K562 (cell line): ENCODE measurements around the gene ACSF3. TPM values are rescaled to one million over a fixed set of nuclear protein-coding genes. Genes with fewer than 3 reads are reported as not detected.

Source experiments
- ATAC-seq: fragments of 200-7000 bp; cut with Tn5 transposase; 3 replicates; pipeline ENCODE4 v1.9.1; 2020; ENCODE audit warnings: moderate library complexity
- BruUV-seq: library from RNA; stranded (reverse); fragments of 400-500 nt; replicated peaks from 2 replicates; lab custom pipeline; 2021; lab: Mats Ljungman, UMichigan
- CTCF ChIA-PET: fragments of 300-600 bp; formaldehyde crosslinking; extraction: SDS; loops from one replicate; lab custom pipeline; 2021; ENCODE audit warnings: low intra/inter-chr PET ratio; lab: Yijun Ruan, JAX
- POLR2A ChIA-PET: fragments of 300-600, 350-650 bp; sonication (Branson Sonifier 250); formaldehyde crosslinking; extraction: SDS; loops from one replicate; lab custom pipeline; 2021; ENCODE audit warnings: antibody characterized with exemption, inconsistent platforms; lab: Yijun Ruan, JAX
- DNase-seq, 4 experiments: peaks; one replicate each; pipeline versions ENCODE4 v3.0.0 to v3.0.0-alpha.2; 2011 to 2018; ENCODE audit warnings: low spot score in 3 of 4, mixed read lengths in 3 of 4; ENCODE audit errors: extremely low read depth in 1 of 4
- FAIRE-seq: peaks from 2 replicates; lab custom pipeline; 2011; peaks lifted over from hg19 to GRCh38; lab: Jason Lieb, UNC
- H2AFZ ChIP-seq: 2 replicates; pipeline ENCODE4 v1.6.0; 2011; ENCODE audit warnings: low read depth, low read length, control low read depth, inconsistent platforms
- H3K27ac ChIP-seq: fragments of 200-600 bp; 3 replicates; pipeline ENCODE4 v1.8.0; 2011; ENCODE audit warnings: low read depth, mild to moderate bottlenecking, control low read depth, inconsistent platforms, low read length, moderate library complexity, mixed read lengths; ENCODE audit errors: extremely low read depth
- H3K27me3 ChIP-seq, 2 experiments: fragments of 300-600 bp in 1 of 2; 2 replicates in 1 of 2; 3 replicates in 1 of 2; pipeline versions ENCODE4 v1.6.0 to v1.8.0; 2011; ENCODE audit warnings: inconsistent platforms in 2 of 2, low read length in 2 of 2, mild to moderate bottlenecking in 1 of 2, mixed read lengths in 1 of 2, moderate library complexity in 1 of 2; ENCODE audit not compliant: control insufficient read depth in 2 of 2, insufficient read depth in 2 of 2
- H3K36me3 ChIP-seq: fragments of 300-600 bp; 3 replicates; pipeline ENCODE4 v1.8.0; 2011; ENCODE audit warnings: mild to moderate bottlenecking, low read length, inconsistent platforms; ENCODE audit not compliant: control insufficient read depth, insufficient read depth
- H3K4me1 ChIP-seq, 2 experiments: fragments of 200-600 bp in 1 of 2; replicated peaks in 1 of 2; 2 replicates in 1 of 2; 3 replicates in 1 of 2; pipeline versions ENCODE4 v1.5.1 to v1.8.0; 2011; ENCODE audit warnings: inconsistent platforms in 2 of 2, low read length in 2 of 2, mild to moderate bottlenecking in 1 of 2, mixed read lengths in 1 of 2, moderate library complexity in 1 of 2; ENCODE audit not compliant: control insufficient read depth in 2 of 2, insufficient read depth in 2 of 2
- H3K4me2 ChIP-seq: 2 replicates; pipeline ENCODE4 v1.6.1; 2011; ENCODE audit warnings: low read length, control low read depth, inconsistent platforms, mixed read lengths; ENCODE audit not compliant: insufficient read depth
- H3K4me3 ChIP-seq: fragments of 200-600 bp; sonication (generic), shearing (Covaris generic); 2 replicates; pipeline ENCODE4 v1.5.1; 2016; ENCODE audit warnings: control low read depth, inconsistent platforms
- H3K79me2 ChIP-seq: fragments of 200-600 bp; 3 replicates; pipeline ENCODE4 v1.8.0; 2011; ENCODE audit warnings: low read length, inconsistent platforms; ENCODE audit not compliant: control insufficient read depth, insufficient read depth
- H3K9ac ChIP-seq, 2 experiments: 2 replicates each; pipeline versions ENCODE4 v1.6.0 to v1.6.1; 2011; ENCODE audit warnings: low read depth in 2 of 2, low read length in 2 of 2, control low read depth in 1 of 2, inconsistent platforms in 1 of 2, mild to moderate bottlenecking in 1 of 2, mixed read lengths in 1 of 2; ENCODE audit not compliant: insufficient read depth in 1 of 2
- H3K9me1 ChIP-seq: one replicate; pipeline ENCODE4 v1.6.0; 2011; ENCODE audit warnings: inconsistent platforms, mild to moderate bottlenecking, low read length, moderate library complexity; ENCODE audit not compliant: control insufficient read depth, insufficient read depth
- H3K9me3 ChIP-seq: replicated peaks from 2 replicates; pipeline ENCODE4 v1.5.1; 2011; ENCODE audit warnings: low read depth, low read length, inconsistent platforms; ENCODE audit not compliant: control insufficient read depth, insufficient read depth
- H4K20me1 ChIP-seq: replicated peaks from 2 replicates; pipeline ENCODE4 v1.6.1; 2011; ENCODE audit warnings: low read length, inconsistent platforms, mixed read lengths; ENCODE audit not compliant: control insufficient read depth, insufficient read depth
- BHLHE40 ChIP-seq: IDR thresholded peaks from 2 replicates; pipeline ENCODE4 v1.6.1; 2011; ENCODE audit warnings: low read length, improper control_type of control experiment
- CCNT2 ChIP-seq: IDR thresholded peaks from 2 replicates; pipeline ENCODE4 v1.6.1; 2011; ENCODE audit warnings: borderline replicate concordance, low read depth, mild to moderate bottlenecking, moderate library complexity, mixed read lengths, low read length; ENCODE audit not compliant: insufficient read length; ENCODE audit errors: extremely low read depth
- ETS2 ChIP-seq: IDR thresholded peaks from 2 replicates; pipeline ENCODE4 v1.6.1; 2016; ENCODE audit warnings: borderline replicate concordance, missing genetic modification characterization, mild to moderate bottlenecking, moderate library complexity, missing compliant biosample characterization; ENCODE audit not compliant: poor library complexity, severe bottlenecking
- NR3C1 ChIP-seq: sonication (generic); formaldehyde crosslinking; IDR thresholded peaks from 2 replicates; pipeline ENCODE4 v1.8.1; 2022; ENCODE audit warnings: missing genetic modification reagents
- NUFIP1 ChIP-seq: fragments of 450-650 bp; IDR thresholded peaks from 2 replicates; pipeline ENCODE4 v1.6.1; 2018; ENCODE audit not compliant: partially characterized antibody
- THAP12 ChIP-seq: fragments of 250-450 bp; sonication (Bioruptor Pico); IDR thresholded peaks from 2 replicates; pipeline ENCODE4 v1.9.0; 2021; ENCODE audit warnings: mild to moderate bottlenecking, inconsistent platforms
- TRIM28 ChIP-seq: fragments of 450-650 bp; IDR thresholded peaks from 2 replicates; pipeline ENCODE4 v1.6.1; 2017
- ZBTB7A ChIP-seq: IDR thresholded peaks from 2 replicates; pipeline ENCODE4 v1.6.1; 2011; ENCODE audit warnings: low read depth, mild to moderate bottlenecking, low read length, moderate library complexity, borderline replicate concordance; ENCODE audit not compliant: control insufficient read depth
- ZNF184 ChIP-seq: sonication (generic); formaldehyde crosslinking; IDR thresholded peaks from 2 replicates; pipeline ENCODE4 v1.5.0; 2020; ENCODE audit warnings: missing genetic modification reagents
- ZNF583 ChIP-seq: fragments of 250-450 bp; sonication (Bioruptor Pico); IDR thresholded peaks from 2 replicates; pipeline ENCODE4 v1.4.0; 2020
- ZNF696 ChIP-seq: fragments of 250-450 bp; sonication (Bioruptor Pico); conservative IDR thresholded peaks from 2 replicates; pipeline ENCODE4 v1.4.0; 2020; ENCODE audit warnings: mild to moderate bottlenecking, moderate library complexity
- WGBS: fragments of 100-300 bp; shearing (Covaris generic); methylation state at CpG from one replicate; pipeline ENCODE4 v1.1.6; 2016; ENCODE audit warnings: low coverage, mixed read lengths; ENCODE audit not compliant: insufficient coverage; ENCODE audit errors: missing lambda C conversion rate; 5-methylcytosine and 5-hydroxymethylcytosine counted together
- in situ Hi-C: fragments of 300-500 bp; cut with MboI; formaldehyde crosslinking; loops from 4 replicates; pipeline ENCODE4 v1.15.0; 2018; ENCODE audit warnings: inconsistent platforms, mixed read lengths
- intact Hi-C: fragments of 100-400 bp; cut with micrococcal nuclease; formaldehyde crosslinking; loops from 2 replicates; pipeline ENCODE4 v1.14.2; 2022
- polyA plus RNA-seq, 8 experiments: library from polyadenylated mRNA; depleted of rRNA in 4 of 8; stranded (reverse) in 5 of 8; unstranded in 3 of 8; fragments of >200 nt; fragmentation: Nextera tagmentation in 2 of 8; fragmentation: Illumina TruSeq in 1 of 8; extraction: Ambion mirVana in 2 of 8; extraction: Trizol in 1 of 8; gene quantifications; 2 replicates each; pipeline versions ENCODE4 v1.2.1 to v1.2.3, GENCODE V29; 2011 to 2014; ENCODE audit warnings: inconsistent platforms in 1 of 8, missing spikeins in 1 of 8
- total RNA-seq, 7 experiments: library from RNA; depleted of rRNA in 6 of 7; stranded (reverse); fragments of >200 nt in 6 of 7; fragmentation: Illumina TruSeq in 2 of 7; extraction: Trizol in 2 of 7; gene quantifications; 2 replicates each; pipeline versions ENCODE4 v1.2.1 to v1.2.3, GENCODE V29; 2011 to 2021; ENCODE audit warnings: low replicate concordance in 1 of 7

ACSF3 gene
- total and polyA plus RNA-seq, 9 of the 15 experiments (the other 6 are each of a cell fraction or from before 2014, with no cell fraction given) = 0.77 to 32.8 (median 14.7) TPM

GRCh38 chr16:89050119-89050867, 43.4 kb upstream of the ACSF3 start:
- Histone ChIP-seq H3K9me1 (no peaks in the 10 kb centered on the region), H2AFZ (no peak overlapping the region), H3K27me3 (peaks cover 14 to 41% of the 10 kb centered on the region in 2 experiments; a peak in 4 of 5 replicates), H3K4me2 (no peak overlapping the region), H4K20me1 (peaks cover 23% of the 10 kb centered on the region), H3K4me1 (peaks cover 0 to 76% of the 10 kb centered on the region in 2 experiments; a peak in 3 of 5 replicates), H3K27ac (no peak overlapping the region), H3K79me2 (no peaks in the 10 kb centered on the region), H3K4me3 (no peak overlapping the region), H3K9ac (no peak overlapping the region), H3K9me3 (no peaks in the 10 kb centered on the region), H3K36me3 (no peaks in the 10 kb centered on the region)
- no peak for FAIRE-seq
- no TSS peak for BruUV-seq
- POLR2A ChIA-PET = no interaction called here
- in situ Hi-C loops = no loop called here
- CTCF ChIA-PET = no interaction called here
- DNase-seq = no peak
- intact Hi-C loops = no loop called here
- WGBS = 20% methylated on average over 12 of the region's 21 CpGs
- ATAC-seq = no peak
- no peak for TF ChIP-seq ZBTB7A
- no peak for TF ChIP-seq NR3C1 (CRISPR knock-in tag)
- no peak for TF ChIP-seq ZNF696
- no peak for TF ChIP-seq NUFIP1
- no peak for TF ChIP-seq THAP12
- TF ChIP-seq BHLHE40 = no peak
- no peak for TF ChIP-seq ZNF184 (CRISPR knock-in tag)
- no peak for TF ChIP-seq TRIM28
- TF ChIP-seq ETS2 (tag) = no peak
- no peak for TF ChIP-seq ZNF583 (CRISPR knock-in tag)
- no peak for TF ChIP-seq CCNT2
- TF ChIP-seq, all 486 proteins: peak for 0
